ENCODE results near the gene MCRS1.

DNA sequence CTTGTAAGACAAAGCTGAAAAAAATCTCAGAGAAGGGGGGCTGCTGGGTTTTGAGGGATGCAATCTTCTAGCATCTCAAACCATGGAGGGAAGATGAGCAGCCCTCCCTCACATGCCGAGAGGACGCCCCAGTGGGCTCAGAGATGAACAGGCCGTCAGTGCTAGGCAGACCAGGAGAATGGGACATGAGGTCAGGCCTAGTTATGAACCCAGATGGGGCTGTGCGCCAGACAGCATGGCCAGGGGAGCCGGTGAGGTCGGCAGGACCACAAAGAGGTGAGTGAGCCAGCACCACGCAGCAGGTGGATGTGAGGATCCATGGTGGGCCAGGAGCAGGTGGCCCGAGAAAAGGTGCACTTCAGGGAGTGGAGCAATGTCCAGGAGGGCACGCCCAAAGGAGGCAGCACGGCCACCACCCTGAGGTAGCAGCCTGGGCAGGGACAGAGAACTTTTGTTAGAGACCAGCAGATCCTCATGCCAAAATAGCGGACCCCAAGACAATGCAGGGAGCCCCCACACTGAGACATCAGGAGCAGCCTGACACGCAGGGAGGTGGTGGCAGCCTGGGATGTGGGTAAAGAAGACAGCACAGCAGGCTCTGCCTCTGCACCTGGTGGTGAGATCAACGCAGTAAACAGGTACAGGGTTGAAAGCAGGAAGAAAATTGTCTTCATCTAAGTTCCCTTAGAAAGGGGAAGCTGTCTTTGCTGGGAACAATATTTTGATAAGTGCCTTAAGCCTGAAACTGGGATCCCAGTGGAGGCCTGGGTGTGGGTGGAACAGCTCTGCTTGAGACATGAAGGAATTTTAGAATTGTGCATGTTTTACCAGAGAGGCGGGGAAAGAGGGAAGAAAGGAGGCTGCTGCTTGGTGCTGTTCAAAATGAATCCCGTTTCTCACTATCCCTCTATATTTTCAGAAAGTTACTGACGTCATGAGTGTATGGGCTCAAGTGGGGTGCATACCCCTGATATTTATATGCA is 17.8 kb upstream of the MCRS1 start:
- TF ChIP-seq EZH2 (IDR thresholded peaks at IDR 0.05; ENCODE audit: borderline replicate concordance, low read length) = no peak
- TF ChIP-seq, protein P1, sequence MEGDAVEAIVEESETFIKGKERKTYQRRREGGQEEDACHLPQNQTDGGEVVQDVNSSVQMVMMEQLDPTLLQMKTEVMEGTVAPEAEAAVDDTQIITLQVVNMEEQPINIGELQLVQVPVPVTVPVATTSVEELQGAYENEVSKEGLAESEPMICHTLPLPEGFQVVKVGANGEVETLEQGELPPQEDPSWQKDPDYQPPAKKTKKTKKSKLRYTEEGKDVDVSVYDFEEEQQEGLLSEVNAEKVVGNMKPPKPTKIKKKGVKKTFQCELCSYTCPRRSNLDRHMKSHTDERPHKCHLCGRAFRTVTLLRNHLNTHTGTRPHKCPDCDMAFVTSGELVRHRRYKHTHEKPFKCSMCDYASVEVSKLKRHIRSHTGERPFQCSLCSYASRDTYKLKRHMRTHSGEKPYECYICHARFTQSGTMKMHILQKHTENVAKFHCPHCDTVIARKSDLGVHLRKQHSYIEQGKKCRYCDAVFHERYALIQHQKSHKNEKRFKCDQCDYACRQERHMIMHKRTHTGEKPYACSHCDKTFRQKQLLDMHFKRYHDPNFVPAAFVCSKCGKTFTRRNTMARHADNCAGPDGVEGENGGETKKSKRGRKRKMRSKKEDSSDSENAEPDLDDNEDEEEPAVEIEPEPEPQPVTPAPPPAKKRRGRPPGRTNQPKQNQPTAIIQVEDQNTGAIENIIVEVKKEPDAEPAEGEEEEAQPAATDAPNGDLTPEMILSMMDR (conservative IDR thresholded peaks at IDR 0.05 in 1 of 2, IDR thresholded peaks at IDR 0.05 in 1 of 2; ENCODE audit: extremely low read depth in 1 of 2, insufficient read depth in 1 of 2, low read depth in 1 of 2, low read length in 2 of 2) = no peak

Data from mammary epithelial cell (primary cell).